Central memory CD4-positive, alpha-beta T cell (primary cell): ENCODE measurements around the gene PPP2R5C.
A peak's percentile ranks its signal among the peaks of the same experiment; 100 is the strongest.
"Not testable (repeated sequence)": the region's sequence is repeated elsewhere in the genome, so short reads cannot be mapped to it uniquely, and the experiment has no call there.

ENCODE experiments used
- DNase-seq: peaks from one replicate; pipeline ENCODE4 v3.0.0; 2022

PPP2R5C gene

DNA sequence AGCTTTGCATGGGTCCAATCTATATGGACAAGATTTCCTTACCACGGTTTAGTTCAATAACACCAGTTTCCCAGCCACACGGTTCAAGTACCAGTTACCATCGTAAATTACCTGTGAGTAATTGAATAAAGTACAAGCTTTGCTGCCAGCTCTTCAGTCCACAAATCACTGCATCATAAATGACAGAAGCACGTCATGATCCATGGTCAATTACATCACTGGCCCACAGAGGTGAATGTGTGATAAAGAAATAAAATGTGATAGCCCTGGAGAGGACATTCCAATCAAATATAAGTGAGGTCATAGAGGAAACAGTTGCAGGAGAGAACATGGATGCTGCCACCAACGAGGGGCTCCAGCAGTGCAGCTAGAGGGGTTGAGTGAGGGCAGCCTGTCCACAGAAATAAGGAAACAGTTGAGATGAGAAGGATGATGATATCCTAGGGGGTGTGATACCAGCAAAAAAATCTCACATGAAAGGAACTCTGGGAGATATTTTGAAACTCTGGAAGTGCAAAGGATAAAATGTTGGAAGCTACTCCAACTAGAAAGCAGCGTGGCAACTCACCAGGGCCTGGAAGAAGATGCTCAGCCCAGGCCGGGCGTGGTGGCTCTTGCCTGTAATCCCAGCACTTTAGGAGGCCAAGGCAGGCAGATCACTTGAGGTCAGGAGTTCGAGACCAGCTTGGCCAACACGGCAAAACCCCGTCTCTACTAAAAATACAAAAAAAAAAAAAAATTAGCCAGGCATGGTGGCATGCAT, 197.1 kb downstream of the PPP2R5C start:
- DNase-seq: no peak

DNA sequence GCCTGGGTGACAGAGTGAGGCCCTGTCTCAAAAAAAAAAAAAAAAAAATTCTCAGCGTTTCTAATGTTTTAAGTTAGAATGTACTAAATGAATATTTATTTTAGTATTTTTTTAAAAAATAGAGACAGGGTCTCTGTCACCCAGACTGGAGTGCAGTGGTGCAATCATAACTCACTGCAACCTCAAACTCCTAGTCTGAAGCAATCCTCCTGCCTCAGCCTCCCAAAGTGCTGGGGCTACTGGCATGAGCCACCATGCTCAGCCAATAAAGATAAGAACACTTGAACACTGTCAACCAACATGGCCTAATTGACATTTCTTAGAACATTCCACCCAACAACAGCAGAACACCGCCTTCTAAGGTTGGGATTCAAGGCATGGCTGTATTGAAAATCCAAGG, 197.8 kb downstream of the PPP2R5C start:
- no peak for DNase-seq

DNA sequence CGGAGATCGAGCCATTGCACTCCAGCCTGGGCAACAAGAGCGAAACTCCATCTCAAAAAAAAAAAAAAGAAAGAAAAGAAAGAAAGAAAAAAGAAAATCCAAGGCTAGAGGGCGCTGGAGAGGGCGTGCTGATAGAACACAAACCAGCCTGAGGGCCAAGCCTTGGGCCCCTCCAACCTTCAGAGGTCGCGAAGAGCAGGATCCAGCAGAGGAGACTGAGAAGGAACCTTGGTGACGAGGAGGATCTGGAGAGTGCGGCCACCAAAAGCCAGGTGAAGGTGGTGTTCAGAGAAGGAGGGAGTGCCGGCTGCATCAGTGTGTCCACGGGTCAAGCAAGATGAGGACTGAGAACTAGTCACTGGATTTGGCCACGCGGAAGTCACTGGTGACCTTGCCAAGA, 198.7 kb downstream of the PPP2R5C start:
- no peak for DNase-seq

DNA sequence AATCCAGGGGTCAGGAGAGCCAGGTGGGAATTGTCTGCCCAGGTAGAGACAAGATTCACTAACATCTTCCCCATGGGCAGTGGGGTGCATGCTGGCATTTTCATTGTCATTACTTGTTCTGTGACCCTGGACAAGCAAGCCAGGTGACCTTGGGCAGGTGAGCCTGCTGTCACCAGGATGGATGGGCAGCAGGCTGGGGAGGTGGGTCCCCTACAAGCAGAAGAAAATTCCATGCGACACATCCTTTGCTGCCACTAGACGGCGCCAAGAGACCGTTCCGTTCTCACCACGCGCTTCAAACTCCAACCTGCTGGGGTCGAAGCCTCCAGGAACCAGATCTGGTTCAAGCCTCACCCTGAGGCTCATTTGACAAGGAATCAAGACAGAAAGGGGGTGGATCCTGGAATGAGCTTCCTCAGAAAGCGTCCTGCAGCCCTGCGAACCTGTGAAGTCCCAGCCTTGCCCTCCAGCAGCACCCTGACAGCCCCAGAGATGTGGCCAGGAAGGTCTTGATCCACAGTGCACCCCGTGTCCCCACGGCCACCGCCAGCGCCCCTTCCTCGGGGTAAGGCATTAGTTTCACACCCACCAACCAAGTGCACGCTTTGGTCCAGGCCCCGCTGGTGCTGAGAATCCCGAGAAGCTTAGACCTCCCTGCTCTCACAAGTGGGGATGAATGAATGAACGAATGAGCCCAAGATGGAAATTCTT, 199.7 kb downstream of the PPP2R5C start:
- peak; percentile 63 for DNase-seq

DNA sequence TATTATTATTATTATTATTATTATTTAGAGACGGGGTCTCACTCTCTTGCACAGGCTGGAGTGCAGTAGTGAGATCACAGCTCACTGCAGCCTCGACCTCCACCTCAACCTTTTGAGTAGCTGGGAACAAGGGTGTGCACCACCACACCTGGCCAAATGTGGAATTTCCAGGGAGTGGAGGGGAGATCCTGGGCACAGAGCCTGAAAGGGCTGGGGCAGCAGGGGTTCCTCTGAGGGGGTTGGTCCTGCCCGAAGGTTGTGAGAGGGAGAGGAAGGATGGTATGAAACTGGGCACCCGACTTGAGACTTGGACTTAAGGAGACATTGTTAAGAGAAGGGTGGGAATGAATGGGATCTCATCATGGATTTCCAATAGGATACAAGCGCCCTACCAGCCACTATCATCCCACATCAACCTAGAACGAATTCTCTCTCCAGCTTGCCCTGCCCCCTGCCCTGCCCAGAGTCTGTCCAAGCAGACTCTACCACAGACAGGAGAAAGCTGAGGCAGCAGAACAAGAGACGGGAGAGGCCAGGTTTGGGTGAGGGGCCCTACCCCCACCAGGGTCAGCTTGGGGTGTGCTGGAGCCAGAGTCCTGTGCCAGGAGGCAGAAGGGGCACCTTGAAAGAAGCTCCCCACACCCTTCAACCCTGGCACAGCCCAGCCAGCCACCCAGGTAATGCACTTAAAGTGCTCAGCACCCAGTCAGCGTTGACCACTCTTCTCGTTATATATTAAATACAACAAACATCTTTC, 200.4 kb downstream of the PPP2R5C start:
- DNase-seq: no peak

DNA sequence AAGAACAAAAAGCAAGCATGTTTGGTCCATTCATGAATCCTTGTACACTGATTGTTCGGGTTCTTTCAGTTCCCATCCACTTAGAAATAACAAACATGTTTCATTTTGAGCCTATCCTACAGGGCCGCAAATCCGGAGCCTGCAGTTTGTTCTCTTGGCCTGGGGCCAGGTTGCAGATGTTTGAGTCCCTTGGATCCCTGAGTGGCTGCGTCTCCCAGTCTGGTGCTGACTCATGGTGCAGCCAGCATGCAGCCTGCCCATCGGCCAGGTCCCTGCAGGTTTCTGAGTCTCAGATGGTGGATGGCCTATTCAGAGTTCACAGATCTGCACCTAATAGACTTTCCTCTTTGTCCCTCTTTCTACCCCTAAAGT, 201.0 kb downstream of the PPP2R5C start:
- DNase-seq: no peak

DNA sequence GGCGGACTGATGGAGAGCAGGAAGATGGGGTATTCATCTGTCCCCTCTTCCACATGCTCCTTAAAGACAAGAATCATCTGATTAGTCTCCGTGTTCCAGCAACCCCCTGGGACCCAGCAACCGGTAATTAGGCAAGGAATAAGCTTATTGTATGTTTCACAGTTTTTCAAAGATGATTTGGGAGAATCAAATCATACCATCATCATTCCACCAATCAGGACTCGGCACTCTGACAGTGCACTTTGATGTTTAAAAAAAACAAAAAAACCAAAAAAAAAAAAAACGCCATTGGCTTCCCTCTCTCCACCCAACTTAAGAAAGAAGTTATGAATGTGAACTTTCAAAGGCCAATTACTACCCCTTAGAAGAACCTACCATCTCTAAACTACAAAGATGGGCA, 201.5 kb downstream of the PPP2R5C start:
- DNase-seq: no peak

DNA sequence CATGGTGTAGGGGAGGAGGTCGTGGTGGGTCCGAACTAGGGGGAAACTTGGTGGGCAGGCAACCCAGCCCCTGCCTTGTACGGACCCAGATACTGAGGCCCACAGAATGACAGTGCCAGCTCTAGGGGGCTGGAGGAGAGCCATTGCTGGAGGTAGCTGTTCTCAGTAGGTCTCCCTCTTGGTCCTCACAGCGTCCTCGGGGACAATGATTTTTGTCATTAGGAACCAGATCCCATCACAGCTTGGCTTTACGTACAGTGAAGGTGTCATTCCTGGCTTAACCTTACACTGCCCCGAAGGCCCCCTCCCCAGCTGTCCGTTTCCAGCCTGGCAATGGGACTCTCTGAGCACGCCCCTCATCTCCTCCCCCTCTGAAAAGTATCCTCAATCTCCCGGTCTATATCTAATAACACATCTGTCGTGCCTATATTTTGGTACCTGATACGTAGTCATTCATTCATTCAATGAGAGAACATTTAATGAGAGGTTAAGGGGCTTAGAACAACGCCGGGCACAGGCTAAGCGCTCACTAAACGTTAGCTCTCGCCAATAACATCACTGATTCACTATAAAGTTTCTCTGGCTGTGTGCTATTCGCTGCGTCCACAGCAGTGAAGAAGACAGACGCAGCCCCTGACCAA, 202.3 kb downstream of the PPP2R5C start:
- no peak for DNase-seq

DNA sequence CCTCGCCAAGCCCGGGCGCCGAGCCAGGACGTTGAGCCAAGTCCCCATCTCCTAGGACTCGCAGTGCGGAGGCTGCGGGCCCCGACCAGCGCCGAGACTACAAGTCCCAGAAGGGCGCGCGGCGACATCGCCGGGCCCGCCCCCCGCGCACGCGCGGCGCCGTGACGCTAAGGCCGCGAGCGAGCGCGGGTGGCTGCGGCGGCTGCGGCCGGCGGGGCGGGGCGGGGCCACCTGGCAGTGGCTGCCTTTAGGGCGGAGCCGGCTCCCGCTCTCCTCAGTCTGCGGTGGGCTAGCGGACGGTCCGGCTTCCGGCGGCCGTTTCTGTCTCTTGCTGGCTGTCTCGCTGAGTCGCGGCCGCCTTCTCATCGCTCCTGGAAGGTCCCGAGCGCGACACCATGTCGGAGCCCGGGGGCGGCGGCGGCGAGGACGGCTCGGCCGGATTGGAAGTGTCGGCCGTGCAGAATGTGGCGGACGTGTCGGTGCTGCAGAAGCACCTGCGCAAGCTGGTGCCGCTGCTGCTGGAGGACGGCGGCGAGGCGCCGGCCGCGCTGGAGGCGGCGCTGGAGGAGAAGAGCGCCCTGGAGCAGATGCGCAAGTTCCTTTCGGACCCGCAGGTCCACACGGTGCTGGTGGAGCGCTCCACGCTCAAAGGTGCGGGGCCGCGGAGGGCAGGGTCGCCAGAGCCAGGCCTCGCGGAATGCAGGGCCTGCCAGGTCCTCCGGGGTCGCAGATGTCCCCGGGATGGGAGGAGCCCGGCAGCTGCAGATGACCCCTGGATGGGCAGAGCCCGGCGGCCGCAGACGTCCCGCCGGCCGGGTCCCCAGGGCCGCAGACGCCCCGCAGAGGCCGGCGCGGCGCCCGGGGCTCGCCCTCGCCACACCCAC, 203.0 kb downstream of the PPP2R5C start, which contains the start of gene DYNC1H1:
Gene DYNC1H1 (plus strand): TSS at position 277 of the 884 bp plus-strand sequence. CDS start 119 bp downstream, at position 396.
- DNase-seq: peak; percentile 90

DNA sequence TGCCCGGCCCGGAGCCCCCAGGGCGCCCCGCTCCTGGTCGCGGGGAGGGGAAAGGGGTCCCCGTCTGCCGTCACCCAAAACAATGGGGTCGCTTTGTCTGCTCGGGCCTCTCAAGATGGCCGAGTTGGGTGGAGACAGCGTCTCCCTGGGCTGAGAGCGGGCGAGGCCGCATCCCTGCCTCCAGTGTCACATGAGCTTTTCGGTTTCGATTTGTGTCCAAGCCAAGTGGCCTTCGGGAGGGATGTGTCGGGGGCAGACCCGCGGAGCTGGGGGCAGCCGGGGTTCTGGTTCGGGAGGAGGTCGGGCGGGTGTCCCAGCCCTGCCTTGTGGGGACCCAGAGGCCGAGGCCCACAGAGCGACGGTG, 203.7 kb downstream of the PPP2R5C start:
- DNase-seq: peak; percentile 59

DNA sequence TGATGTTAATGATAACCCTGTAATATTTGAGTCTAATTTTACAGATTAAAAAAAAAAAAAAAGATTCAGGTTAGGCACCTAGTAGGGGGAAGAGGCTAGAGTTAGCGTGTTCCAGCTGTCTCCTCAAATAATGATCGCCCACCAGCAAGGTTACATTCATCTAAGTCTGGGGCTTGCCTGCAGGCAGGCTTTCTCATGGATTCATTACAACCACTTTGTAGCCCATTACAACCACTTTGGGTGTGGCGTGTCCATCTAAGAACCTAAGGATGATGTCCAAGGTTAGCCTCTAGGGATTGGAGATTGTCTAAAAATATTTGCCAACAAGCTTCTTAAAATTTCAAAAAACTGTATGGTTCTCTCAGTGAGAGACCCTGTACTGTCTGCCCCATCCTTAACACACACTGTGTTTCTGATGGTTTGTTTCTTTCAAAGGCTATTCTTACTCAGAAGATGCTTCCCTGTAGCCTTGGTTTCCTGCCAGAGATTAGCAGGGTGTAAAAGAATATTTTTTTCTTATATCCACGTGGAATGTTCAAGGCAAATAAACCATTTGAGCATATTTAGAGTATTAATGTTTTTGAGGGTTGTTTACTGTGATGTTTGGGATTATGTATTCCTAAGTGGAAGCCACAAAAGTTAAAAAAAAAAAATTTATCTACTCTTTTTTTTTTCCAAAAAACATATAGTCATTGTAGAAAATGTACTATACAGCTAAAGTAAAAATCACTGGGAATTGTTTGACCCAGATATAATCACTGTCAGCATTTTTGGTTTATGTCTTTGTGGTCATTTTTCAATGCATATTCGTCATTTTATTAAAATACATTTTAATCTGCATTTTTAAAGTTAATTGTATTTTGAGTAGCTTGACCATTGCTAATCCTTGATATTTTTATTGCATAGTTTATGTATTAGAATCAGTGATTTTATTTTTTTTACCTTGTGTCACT, 204.5 kb downstream of the PPP2R5C start:
- DNase-seq: no peak

DNA sequence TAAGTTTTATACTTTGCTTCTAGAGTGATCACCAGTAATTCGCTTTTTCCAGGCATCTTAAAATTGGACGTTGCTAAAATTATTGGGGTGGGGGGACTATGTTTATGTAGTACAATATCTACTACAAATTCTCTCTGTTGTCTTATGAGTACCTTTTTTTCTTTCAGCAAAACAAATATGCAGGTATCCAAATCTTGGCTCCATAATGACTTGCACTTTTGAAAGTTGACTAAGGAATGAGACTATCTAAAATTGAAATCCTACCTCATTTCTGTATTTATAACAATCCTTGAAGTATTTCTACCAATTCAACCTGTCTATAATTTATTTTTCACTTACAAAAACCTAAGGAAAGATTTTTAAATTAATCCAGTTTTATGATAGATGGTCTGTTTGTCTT, 205.2 kb downstream of the PPP2R5C start:
- no peak for DNase-seq

DNA sequence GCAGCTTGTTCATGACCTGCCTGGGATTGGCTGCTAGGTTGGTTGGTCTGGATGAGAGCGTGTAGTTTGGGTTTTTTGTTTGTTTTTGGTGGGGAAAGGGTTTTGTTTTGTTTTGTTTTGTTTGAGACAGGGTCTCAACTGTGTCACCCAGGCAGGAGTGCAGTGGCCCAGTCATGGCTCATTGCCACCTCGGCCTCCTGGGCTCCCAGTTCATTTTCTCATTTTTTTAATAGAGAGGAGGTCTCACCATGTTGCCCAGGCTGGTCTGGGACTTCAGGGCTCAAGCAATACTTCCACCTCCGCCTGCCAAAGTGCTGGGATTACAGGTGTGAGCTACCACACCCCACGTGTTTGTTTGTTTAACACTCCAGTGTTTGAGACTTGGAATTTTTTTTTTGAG, 206.7 kb downstream of the PPP2R5C start:
- no peak for DNase-seq

DNA sequence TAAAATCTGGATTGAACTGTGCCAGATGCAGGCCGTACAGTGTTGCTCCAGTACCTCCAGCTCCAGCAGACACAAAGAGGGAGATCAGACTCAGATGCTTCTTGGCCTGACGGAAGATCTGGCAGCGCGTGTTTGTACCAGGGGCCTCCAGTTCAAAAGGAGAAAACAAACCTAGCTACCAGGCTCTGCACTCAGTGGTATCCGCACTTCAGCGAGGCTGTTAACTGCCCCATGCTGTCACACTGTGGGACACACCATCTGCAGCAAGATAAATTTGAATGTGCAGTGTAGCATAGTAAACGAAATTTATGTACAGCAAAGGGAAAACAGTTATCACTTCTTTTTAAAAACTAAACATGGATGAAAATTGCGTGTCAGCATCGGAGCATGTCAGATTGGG, 208.0 kb downstream of the PPP2R5C start:
- no peak for DNase-seq

DNA sequence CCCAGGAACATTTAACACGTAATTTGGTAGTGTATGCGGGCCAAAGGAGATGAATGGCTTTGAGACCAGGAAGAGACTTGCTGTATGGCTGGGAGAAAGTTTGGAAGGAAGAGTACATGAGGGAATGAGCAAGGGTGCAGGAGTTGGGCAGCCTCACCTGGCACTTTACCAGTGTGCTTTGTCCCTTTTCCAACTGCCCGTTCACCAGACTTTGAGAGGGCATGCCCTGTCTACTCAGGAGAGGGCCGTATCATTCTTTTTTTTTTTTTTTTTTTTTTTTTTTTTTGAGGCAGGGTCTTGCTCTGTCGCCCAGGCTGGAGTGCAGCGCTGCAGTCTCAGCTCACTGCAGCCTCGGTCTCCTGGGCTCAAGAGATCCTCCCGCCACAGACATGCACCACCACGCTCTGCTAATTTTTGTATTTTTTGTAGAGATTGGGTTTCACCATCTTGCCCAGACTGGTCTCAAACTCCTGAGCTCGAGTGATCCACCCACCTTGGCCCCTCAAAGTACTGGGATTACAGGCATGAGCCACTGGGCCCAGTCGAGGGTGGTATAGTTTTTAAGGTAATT, 209.4 kb downstream of the PPP2R5C start:
- no peak for DNase-seq

DNA sequence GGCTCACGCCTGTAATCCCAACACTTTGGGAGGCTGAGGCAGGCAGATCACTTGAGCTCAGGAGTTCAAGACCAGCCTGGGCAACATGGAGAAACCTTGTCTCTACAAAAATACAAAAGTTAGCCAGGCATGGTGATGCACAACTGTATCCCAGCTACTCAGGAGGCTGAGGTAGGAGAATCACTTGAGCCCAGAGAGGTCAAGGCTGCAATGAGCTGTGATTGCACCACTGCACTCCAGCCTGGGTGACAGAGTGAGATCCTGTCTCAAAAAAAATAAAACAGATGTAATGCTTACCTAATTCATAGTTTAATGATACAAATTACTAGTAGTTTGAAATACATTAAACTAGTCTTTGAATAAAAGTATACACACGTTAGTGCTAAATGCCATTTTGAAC, 209.9 kb downstream of the PPP2R5C start:
- not testable (repeated sequence) for DNase-seq

DNA sequence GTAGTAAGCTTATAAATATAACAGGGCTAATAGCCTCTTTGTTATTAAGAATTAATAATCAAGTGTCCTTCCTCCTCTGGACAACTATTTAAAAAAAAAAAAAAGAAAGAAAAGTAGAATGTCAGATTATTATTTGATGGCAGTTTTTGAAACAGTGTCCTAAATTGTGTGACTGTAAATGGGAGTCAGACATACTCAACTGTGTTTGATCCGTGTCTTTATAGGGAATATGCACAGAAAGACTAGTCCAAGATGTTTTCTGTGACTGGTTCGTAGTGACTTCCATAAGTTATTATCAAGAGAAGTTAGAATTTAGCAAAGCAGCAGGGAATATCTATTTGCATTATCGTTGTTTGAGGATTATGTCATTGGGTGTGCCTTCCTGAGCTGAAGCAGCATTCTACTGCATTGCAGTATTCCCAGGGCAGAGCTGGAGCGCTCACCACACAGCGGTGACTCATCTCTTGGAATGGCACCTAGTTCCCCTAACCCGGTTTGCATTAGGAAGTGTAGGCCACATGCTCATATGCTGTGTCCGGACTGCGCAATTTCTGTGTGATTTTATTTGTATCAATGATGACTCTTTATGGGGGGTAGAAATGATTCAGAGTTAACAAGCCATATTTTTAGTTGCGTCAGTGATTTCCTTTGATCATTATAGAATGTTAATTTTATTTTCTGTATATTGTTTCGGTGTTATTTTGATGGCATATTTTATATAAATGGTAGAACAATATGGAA, 210.8 kb downstream of the PPP2R5C start:
- DNase-seq: no peak

DNA sequence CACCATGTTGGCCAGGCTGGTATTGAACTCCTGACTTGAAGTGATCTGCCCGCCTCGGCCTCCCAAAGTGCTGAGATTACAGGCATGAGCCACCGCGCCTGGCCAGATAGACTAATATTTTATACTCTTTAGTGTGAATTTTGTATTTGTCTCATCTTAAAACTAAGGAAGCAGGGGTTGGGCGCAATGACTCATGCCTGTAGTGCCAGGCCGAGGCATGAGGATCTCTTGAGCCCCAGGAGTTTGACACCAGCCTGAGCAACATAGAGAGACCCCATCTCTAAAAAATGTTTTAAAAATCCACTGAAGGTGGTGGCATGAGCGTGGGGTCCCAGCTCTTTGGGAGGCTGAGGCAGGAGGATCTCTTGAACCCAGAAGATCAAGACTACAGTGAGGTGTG, 211.8 kb downstream of the PPP2R5C start:
- no peak for DNase-seq

DNA sequence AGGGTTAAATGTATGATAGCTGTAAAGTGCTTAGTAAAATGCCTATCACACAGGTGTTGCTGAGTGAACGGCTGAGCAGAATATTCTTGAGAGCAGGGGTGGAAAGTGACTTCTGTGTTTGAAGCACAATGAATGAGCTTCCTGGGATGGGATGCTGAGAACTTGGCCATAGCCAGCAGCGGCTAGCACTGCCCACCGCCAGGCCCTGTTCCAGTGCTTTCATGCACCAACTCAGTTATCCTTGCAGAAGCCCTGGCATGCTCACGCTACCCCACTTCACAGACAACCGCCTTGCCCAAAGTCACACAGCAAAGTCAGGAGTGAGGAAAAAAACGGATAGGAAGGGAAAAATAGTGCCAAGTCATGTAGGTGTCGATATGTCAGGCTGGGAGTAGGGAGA, 213.7 kb downstream of the PPP2R5C start:
- no peak for DNase-seq
